ENCODE measurements around the gene EFNA1. TPM values are rescaled to one million over a fixed set of nuclear protein-coding genes. Genes with fewer than 3 reads are reported as not detected.

Gene EFNA1
- total and polyA plus RNA-seq, 7 donors = 5.5 to 42.6 (median 15.0) TPM

DNA sequence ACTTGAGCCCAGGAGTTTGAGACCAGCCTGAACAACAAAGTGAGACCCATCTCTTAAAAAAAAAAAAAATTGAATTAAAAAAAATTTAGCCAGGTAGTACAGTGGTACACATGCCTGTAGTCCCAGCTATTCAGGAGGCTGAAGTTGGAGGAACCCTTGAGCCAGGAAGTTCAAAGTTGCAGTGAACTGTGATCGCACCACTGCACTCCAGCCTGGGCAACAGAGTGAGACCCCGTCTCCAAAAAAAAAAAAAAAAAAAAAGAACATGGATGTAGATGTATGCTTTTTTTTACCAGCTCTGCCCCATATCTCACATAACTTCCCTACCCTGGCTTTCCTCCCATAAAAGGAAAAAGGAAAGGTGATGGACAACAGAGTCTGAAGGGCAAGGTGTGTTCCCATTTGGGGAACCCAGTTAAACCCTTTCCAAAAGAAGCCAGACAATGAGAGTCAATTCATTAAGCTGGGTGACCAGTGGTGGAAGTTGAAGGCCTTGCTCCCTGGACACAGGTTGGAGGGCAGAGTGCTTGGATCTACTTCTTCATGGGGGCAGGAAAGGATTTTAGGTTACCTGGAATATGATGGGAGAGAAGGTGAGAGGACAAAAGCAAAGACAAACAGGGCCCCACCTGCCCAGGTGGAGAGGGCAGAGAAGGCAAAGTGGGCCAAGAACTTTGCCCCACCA lies 42.6 kb downstream of the EFNA1 start:
- H3K9me3 ChIP-seq = no peaks in the 10 kb centered on the region
- ATAC-seq (no peak), DNase-seq (no peak)
- TF ChIP-seq CTCF (IDR thresholded peaks at IDR 0.05) = no peak
- intact Hi-C loops (cut with DNase I) = no loop called here
- no peak overlapping the region for H3K4me3 ChIP-seq
- WGBS, 3 donors = 86 to 100% (median 94%) methylated on average over 1 to 2 of the region's 2 CpGs
- peaks cover 0 to 19% (median 10%) of the 10 kb centered on the region in 3 donors for H3K27me3 ChIP-seq (ENCODE audit: insufficient read depth in 3 of 3, low read length in 2 of 3)
- H3K4me1 ChIP-seq = peaks cover 16% of the 10 kb centered on the region
- H3K36me3 ChIP-seq (ENCODE audit: insufficient read depth in 1 of 2, low read depth in 1 of 2) = peaks cover 0 to 27% of the 10 kb centered on the region in 2 donors
- H3K27ac ChIP-seq = no peak overlapping the region

GRCh38 chr1:155170806-155171205 lies 43.1 kb downstream of the EFNA1 start:
- WGBS, 3 donors = 86 to 93% (median 91%) methylated on average over 7 of the region's 7 CpGs
- no peaks in the 10 kb centered on the region for H3K9me3 ChIP-seq
- TF ChIP-seq CTCF (IDR thresholded peaks at IDR 0.05) = no peak
- peaks cover 0 to 27% of the 10 kb centered on the region in 2 donors for H3K36me3 ChIP-seq (ENCODE audit: insufficient read depth in 1 of 2, low read depth in 1 of 2)
- ATAC-seq = no peak
- no peak for DNase-seq
- H3K27ac ChIP-seq = no peak overlapping the region
- H3K4me1 ChIP-seq = peaks cover 14% of the 10 kb centered on the region
- no peak overlapping the region for H3K4me3 ChIP-seq
- intact Hi-C loops (cut with DNase I) = no loop called here
- H3K27me3 ChIP-seq (ENCODE audit: insufficient read depth in 3 of 3, low read length in 2 of 3) = peaks cover 0 to 19% (median 10%) of the 10 kb centered on the region in 3 donors

DNA sequence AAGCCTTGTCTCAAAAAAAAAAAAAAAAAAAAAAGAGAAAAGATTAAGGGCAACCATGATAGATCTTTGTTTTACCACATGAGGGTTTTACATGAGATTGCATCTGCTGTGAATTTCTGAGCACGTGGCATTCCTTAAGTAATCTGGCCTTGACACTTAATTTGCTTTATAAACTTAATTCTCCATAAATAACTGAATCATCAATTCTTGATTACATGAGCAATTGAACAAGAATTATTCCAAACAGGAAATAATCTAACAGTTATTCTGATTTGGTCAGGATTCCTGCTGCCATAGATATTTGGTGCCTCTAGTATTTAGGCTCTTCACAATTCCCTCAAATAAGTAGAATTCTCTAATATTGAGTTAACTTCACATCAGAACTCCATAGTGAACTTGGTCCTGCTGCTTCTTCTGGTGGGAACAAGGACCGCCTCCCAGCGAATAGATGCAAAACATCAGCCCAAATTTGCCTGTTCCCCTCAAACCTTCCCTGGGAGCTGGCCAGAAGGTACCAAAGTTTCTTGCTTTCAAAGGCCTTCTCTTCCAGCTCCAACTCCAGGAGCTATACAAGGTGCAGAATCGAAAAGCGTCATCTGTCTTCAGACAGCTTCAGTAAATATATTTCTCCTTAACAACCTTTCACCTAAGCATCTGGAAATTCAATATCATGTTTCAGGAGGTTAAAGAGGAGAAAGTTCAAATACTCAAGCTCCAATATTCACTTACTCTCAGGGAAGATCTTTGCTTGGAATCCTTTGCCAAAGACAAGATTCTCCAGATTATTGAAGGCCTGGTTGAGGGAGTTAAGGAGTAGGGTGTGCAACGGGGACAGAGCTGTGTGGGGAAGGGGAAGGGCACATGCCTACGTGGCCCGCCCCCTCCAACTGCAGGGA lies 44.4 kb downstream of the EFNA1 start:
- Histone ChIP-seq H3K4me3 (peak overlapping the region; percentile 74), H3K9me3 (no peaks in the 10 kb centered on the region), H3K27me3 (ENCODE audit: insufficient read depth in 3 of 3, low read length in 2 of 3) (peaks cover 0 to 14% (median 10%) of the 10 kb centered on the region in 3 donors), H3K4me1 (peaks cover 10% of the 10 kb centered on the region), H3K36me3 (ENCODE audit: insufficient read depth in 1 of 2, low read depth in 1 of 2) (peaks cover 0 to 27% of the 10 kb centered on the region in 2 donors), H3K27ac (peak overlapping the region; percentile 81)
- intact Hi-C loops (cut with DNase I) = no loop called here
- DNase-seq (no peak), ATAC-seq (no peak)
- WGBS, 3 donors = 32 to 39% (median 35%) methylated on average over 8 of the region's 8 CpGs
- no peak for TF ChIP-seq CTCF (IDR thresholded peaks at IDR 0.05)

DNA sequence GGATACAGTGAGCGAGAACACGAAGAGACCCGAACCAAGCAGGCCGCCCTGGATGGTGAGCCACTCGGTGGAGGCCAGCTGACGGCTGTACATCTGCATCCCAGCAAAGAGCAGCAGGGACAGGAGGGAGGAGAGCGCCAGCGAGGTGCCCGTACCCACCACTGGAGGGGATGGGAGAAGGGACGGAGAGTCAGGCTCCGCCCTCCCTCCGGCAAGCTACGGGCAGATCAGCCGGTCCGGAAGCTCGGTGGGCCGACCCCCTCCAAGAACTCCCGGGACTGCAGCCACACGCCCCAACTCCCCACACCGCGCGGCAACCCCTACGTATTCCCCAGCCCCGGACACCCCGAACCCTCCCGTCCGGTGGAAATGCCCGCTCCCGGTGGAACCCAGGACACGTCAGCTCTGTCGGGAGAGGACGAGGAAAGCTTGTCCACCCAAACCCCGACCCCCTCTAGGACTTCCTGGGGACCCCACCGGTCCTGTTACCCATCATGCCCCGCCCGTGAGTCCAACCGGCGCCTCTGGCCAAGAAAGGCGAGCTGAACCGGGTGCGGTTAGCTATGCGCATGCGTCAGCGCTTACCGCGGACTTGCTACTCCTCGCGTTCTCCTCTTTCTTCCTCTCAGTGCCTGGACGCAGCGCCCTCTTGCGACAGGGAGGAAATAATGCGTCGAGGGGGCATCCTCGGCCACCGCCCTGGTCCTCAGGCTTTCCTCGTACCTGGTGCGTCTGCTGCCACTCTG lies 45.2 kb downstream of the EFNA1 start, which contains the start of gene KRTCAP2:
Gene KRTCAP2, minus strand, starts transcription at position 573 of the 746 bp plus-strand sequence. Its CDS starts 80 bp downstream, at position 493.
- DNase-seq (peak; percentile 96 to 98), ATAC-seq (peak; percentile 89 to 95 (median 92))
- H3K27me3 ChIP-seq (ENCODE audit: insufficient read depth in 3 of 3, low read length in 2 of 3) = peaks cover 0 to 13% (median 10%) of the 10 kb centered on the region in 3 donors
- H3K36me3 ChIP-seq (ENCODE audit: insufficient read depth in 1 of 2, low read depth in 1 of 2) = peaks cover 0 to 27% of the 10 kb centered on the region in 2 donors
- intact Hi-C loops (cut with DNase I) = no loop called here
- 0 to 1% (median 1%) methylated on average over 46 to 57 of the region's 57 CpGs for WGBS, 3 donors
- peak within 1 kb of the TSS; percentile 81 for H3K27ac ChIP-seq
- peaks cover 6% of the 10 kb centered on the region for H3K4me1 ChIP-seq
- peak within 1 kb of the TSS; percentile 74 for H3K4me3 ChIP-seq
- H3K9me3 ChIP-seq = no peaks in the 10 kb centered on the region
- peak; percentile 92 for TF ChIP-seq CTCF (IDR thresholded peaks at IDR 0.05)

Measured in psoas muscle (tissue), 8 donors.